Smooth muscle cell (in vitro differentiated cells): ENCODE data around the gene FABP3. TPM values are rescaled to one million over a fixed set of nuclear protein-coding genes. Genes with fewer than 3 reads are reported as not detected.

ENCODE experiments used
- DNase-seq: peaks from one replicate; lab custom pipeline; 2025; ENCODE audit not compliant: unreplicated experiment; lab: John Stamatoyannopoulos, UW
- H2AFZ ChIP-seq: fragments of 200-600 bp; sonication (generic); 2 replicates; pipeline ENCODE4 v1.6.0; 2016; ENCODE audit warnings: antibody characterized with exemption, low read depth, mild to moderate bottlenecking
- H3F3A ChIP-seq: fragments of 200-600 bp; sonication (generic); 2 replicates; pipeline ENCODE4 v1.6.0; 2017; ENCODE audit warnings: antibody characterized with exemption, low read depth
- H3K27ac ChIP-seq: fragments of 200-600 bp; sonication (generic); 2 replicates; pipeline ENCODE4 v1.5.1; 2016; ENCODE audit warnings: low read depth, mild to moderate bottlenecking
- H3K27me3 ChIP-seq: fragments of 200-600 bp; sonication (generic); 2 replicates; pipeline ENCODE4 v1.6.1; 2016; ENCODE audit warnings: low read depth, mild to moderate bottlenecking
- H3K36me3 ChIP-seq: fragments of 200-600 bp; sonication (generic); 2 replicates; pipeline ENCODE4 v1.5.1; 2016; ENCODE audit warnings: low read depth
- H3K4me1 ChIP-seq: fragments of 200-600 bp; sonication (generic); 2 replicates; pipeline ENCODE4 v1.5.1; 2016; ENCODE audit warnings: low read depth
- H3K4me2 ChIP-seq: fragments of 200-600 bp; sonication (generic); 2 replicates; pipeline ENCODE4 v1.6.0; 2016; ENCODE audit warnings: mild to moderate bottlenecking
- H3K4me3 ChIP-seq: fragments of 200-600 bp; sonication (generic); 2 replicates; pipeline ENCODE4 v1.5.1; 2016; ENCODE audit warnings: mild to moderate bottlenecking
- H3K79me2 ChIP-seq: fragments of 200-600 bp; sonication (generic); 2 replicates; pipeline ENCODE4 v1.6.0; 2016; ENCODE audit warnings: low read depth, mild to moderate bottlenecking
- H3K9ac ChIP-seq: fragments of 200-600 bp; sonication (generic); 2 replicates; pipeline ENCODE4 v1.6.0; 2016; ENCODE audit warnings: low read depth
- H3K9me3 ChIP-seq: fragments of 200-600 bp; sonication (generic); replicated peaks from 2 replicates; pipeline ENCODE4 v1.5.1; 2016; ENCODE audit warnings: low read depth
- H4K20me1 ChIP-seq: fragments of 200-600 bp; sonication (generic); 2 replicates; pipeline ENCODE4 v1.6.0; 2016; ENCODE audit warnings: low read depth
- CTCF ChIP-seq: fragments of 200-600 bp; sonication (generic); IDR thresholded peaks from 2 replicates; pipeline ENCODE4 v1.5.1; 2017; ENCODE audit warnings: borderline replicate concordance, mild to moderate bottlenecking, antibody characterized with exemption; ENCODE audit not compliant: insufficient read depth, poor library complexity, severe bottlenecking
- WGBS: methylation state at CpG from one replicate; pipeline ENCODE4 v1.1.7; 2016; ENCODE audit warnings: low lambda C conversion rate; 5-methylcytosine and 5-hydroxymethylcytosine counted together
- polyA plus RNA-seq: library from polyadenylated mRNA; unstranded; fragments of >200 nt; fragmentation: Nextera tagmentation; extraction: Ambion mirVana; gene quantifications from 2 replicates; pipeline ENCODE4 v1.2.1, GENCODE V29; 2016
- total RNA-seq: library from RNA; depleted of rRNA; stranded (reverse); fragments of >200 nt; gene quantifications from 2 replicates; pipeline ENCODE4 v1.2.3, GENCODE V29; 2014

Gene FABP3
- total and polyA plus RNA-seq, 2 experiments from 2014 or later = 2.5 to 6.9 TPM

GRCh38 chr1:31346785-31347184 is 26.1 kb downstream of the FABP3 start:
- DNase-seq = no peak
- H3K36me3 ChIP-seq = peaks cover 7% of the 10 kb centered on the region
- H4K20me1 ChIP-seq = no peaks in the 10 kb centered on the region
- H3K27me3 ChIP-seq = no peaks in the 10 kb centered on the region
- H3K4me2 ChIP-seq = no peak overlapping the region
- no peak overlapping the region for H3K4me3 ChIP-seq
- H3K9me3 ChIP-seq = no peaks in the 10 kb centered on the region
- no peak overlapping the region for H2AFZ ChIP-seq
- H3K27ac ChIP-seq = no peak overlapping the region
- no peaks in the 10 kb centered on the region for H3F3A ChIP-seq
- H3K4me1 ChIP-seq = no peaks in the 10 kb centered on the region
- no peak overlapping the region for H3K9ac ChIP-seq
- no peak for TF ChIP-seq CTCF
- H3K79me2 ChIP-seq = no peaks in the 10 kb centered on the region

DNA sequence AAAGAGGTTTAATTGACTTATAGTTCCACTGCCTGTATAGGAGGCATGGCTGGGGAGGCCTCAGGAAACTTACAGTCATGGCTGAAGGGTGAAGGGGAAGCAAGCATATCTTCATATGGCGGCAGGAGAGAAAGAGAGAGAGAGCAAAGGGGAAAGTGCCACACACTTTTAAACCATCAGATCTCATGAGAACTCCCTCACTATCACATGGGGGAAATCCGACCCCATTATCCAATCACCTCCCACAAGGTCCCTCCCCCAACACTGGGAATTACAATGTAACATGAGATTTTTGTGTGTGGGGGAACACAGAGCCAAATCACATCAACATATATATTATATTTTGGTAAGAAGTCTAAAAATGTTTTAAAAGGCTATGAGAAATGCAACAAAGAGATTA is 27.2 kb downstream of the FABP3 start:
- H3K36me3 ChIP-seq = peaks cover 6% of the 10 kb centered on the region
- H2AFZ ChIP-seq = no peak overlapping the region
- H3K9ac ChIP-seq = no peak overlapping the region
- no peaks in the 10 kb centered on the region for H3K79me2 ChIP-seq
- no peak for TF ChIP-seq CTCF
- H3K9me3 ChIP-seq = no peaks in the 10 kb centered on the region
- no peak overlapping the region for H3K4me3 ChIP-seq
- no peaks in the 10 kb centered on the region for H4K20me1 ChIP-seq
- H3K27me3 ChIP-seq = no peaks in the 10 kb centered on the region
- no peak for DNase-seq
- WGBS = 93% methylated on average over 2 of the region's 2 CpGs
- no peak overlapping the region for H3K27ac ChIP-seq
- no peak overlapping the region for H3K4me2 ChIP-seq
- no peaks in the 10 kb centered on the region for H3F3A ChIP-seq
- H3K4me1 ChIP-seq = no peaks in the 10 kb centered on the region

DNA sequence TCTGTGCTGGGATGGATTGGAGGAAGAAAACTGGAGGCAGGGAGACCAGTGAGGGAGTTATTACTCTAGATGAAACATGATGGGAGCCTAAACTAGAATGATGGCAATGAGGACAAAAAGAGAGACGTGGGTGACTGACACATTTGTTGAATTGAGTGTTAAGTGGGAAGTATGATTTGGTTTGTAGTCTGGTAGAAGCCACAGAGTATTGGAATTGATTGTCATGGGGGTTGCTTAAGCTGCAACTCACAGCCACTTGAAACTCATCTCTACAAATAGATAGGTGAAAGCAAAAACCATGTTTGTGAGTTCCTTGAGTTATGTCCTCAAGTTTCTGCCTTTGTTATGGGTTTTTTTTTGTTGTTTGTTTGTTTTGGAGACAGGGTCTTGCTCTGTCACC is 28.4 kb downstream of the FABP3 start:
- Histone ChIP-seq H4K20me1 (no peaks in the 10 kb centered on the region), H3K9ac (no peak overlapping the region), H3K27ac (no peak overlapping the region), H3K4me1 (no peaks in the 10 kb centered on the region), H3K4me2 (no peak overlapping the region), H3K79me2 (no peaks in the 10 kb centered on the region), H3K36me3 (peaks cover 6% of the 10 kb centered on the region), H3K4me3 (no peak overlapping the region), H3F3A (no peaks in the 10 kb centered on the region), H2AFZ (no peak overlapping the region), H3K27me3 (no peaks in the 10 kb centered on the region), H3K9me3 (no peaks in the 10 kb centered on the region)
- 56% methylated on average over 1 of the region's 1 CpG for WGBS
- TF ChIP-seq CTCF = no peak
- DNase-seq = no peak

DNA sequence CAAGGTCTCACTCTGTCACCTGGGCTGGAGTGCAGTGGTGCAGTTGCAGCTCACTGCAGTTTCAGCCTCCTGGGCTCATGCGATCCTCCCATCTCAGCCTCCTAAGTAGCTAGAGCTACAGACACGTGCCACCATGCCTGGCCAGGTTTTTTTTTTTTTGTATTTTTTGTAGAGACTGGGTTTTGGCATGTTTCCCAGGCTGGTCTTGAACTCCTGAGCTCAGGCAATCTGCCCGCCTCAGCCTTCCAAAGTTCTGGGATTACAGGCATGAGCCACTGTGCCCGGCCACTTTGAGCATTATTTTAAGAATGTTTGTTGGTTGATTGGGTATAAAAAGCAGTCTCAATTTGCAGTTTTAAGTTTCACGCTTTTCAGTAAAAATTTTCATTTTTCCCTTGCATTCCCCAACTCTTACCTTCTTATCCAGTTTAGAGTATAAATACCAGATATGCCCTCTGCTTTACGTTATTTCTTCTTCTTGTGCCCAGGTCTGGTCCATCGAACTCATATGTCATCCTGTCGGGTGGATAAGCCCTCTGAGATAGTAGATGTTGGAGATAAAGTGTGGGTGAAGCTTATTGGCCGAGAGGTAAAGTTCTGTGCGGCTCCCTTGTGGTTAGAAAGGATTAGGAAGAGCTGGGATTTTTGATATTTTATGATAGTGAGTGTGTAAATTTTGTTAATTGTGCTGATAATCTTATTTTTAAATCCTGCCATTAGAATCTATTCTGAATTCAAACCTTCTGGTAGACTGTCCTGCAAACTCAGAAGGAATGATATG is 36.0 kb downstream of the FABP3 start:
- no peak overlapping the region for H2AFZ ChIP-seq
- 81% methylated on average over 10 of the region's 10 CpGs for whole genome bisulfite sequencing
- H4K20me1 ChIP-seq = peaks cover 10% of the 10 kb centered on the region
- no peak for TF ChIP-seq CTCF
- H3K9me3 ChIP-seq = no peaks in the 10 kb centered on the region
- no peaks in the 10 kb centered on the region for H3K79me2 ChIP-seq
- no peak overlapping the region for H3K4me3 ChIP-seq
- H3K27me3 ChIP-seq = no peaks in the 10 kb centered on the region
- no peaks in the 10 kb centered on the region for H3F3A ChIP-seq
- H3K27ac ChIP-seq = no peak overlapping the region
- no peak overlapping the region for H3K4me2 ChIP-seq
- no peak overlapping the region for H3K9ac ChIP-seq
- no peaks in the 10 kb centered on the region for H3K4me1 ChIP-seq
- H3K36me3 ChIP-seq = no peaks in the 10 kb centered on the region
- no peak for DNase-seq
